ENCODE data around the gene BCAS3.

Gene BCAS3

GRCh38 chr17:61400066-61400716, 722.5 kb downstream of the BCAS3 start:
- Histone ChIP-seq H3K9ac (no peak overlapping the region), H3K27me3 (ENCODE audit: insufficient read depth, low read depth) (no peaks in the 10 kb centered on the region; the same call in 1 of the 2 replicates), H4K20me1 (ENCODE audit: insufficient read depth) (no peaks in the 10 kb centered on the region), H3K4me2 (no peak overlapping the region), H3K4me3 (IDR thresholded peaks at IDR 0.05; ENCODE audit: insufficient read depth, low read depth, low read length) (no peak overlapping the region), H3K27ac (no peak overlapping the region), H3K36me3 (ENCODE audit: insufficient read depth) (no peaks in the 10 kb centered on the region), H2AFZ (ENCODE audit: low read depth) (no peak overlapping the region), H3K4me1 (ENCODE audit: low read depth, poor library complexity, severe bottlenecking) (peaks cover 3% of the 10 kb centered on the region), H3K79me2 (ENCODE audit: insufficient read depth, low read depth) (no peaks in the 10 kb centered on the region)
- TF ChIP-seq CTCF (conservative IDR thresholded peaks at IDR 0.05; ENCODE audit: low read depth, low read length) = no peak

GRCh38 chr17:61400717-61401388, 723.2 kb downstream of the BCAS3 start:
- H3K4me1 ChIP-seq (ENCODE audit: low read depth, poor library complexity, severe bottlenecking) = no peaks in the 10 kb centered on the region
- H3K9ac ChIP-seq = no peak overlapping the region
- H3K27me3 ChIP-seq (ENCODE audit: insufficient read depth, low read depth) = no peaks in the 10 kb centered on the region; the same call in 1 of the 2 replicates
- no peaks in the 10 kb centered on the region for H3K36me3 ChIP-seq (ENCODE audit: insufficient read depth)
- no peak overlapping the region for H3K4me3 ChIP-seq (IDR thresholded peaks at IDR 0.05; ENCODE audit: insufficient read depth, low read depth, low read length)
- no peaks in the 10 kb centered on the region for H3K79me2 ChIP-seq (ENCODE audit: insufficient read depth, low read depth)
- peak overlapping the region; percentile 45; the same call in 1 of the 2 replicates for H3K4me2 ChIP-seq
- no peak overlapping the region for H3K27ac ChIP-seq
- no peak for TF ChIP-seq CTCF (conservative IDR thresholded peaks at IDR 0.05; ENCODE audit: low read depth, low read length)
- no peak overlapping the region for H2AFZ ChIP-seq (ENCODE audit: low read depth)
- no peaks in the 10 kb centered on the region for H4K20me1 ChIP-seq (ENCODE audit: insufficient read depth)

- H3K4me3 ChIP-seq (IDR thresholded peaks at IDR 0.05; ENCODE audit: insufficient read depth, low read depth, low read length) = no peak overlapping the region
- H3K4me2 ChIP-seq = peak overlapping the region; percentile 45; the same call in 1 of the 2 replicates
- no peak overlapping the region for H3K27ac ChIP-seq
- no peak for TF ChIP-seq CTCF (conservative IDR thresholded peaks at IDR 0.05; ENCODE audit: low read depth, low read length)
- H3K9ac ChIP-seq = no peak overlapping the region
- H3K36me3 ChIP-seq (ENCODE audit: insufficient read depth) = no peaks in the 10 kb centered on the region
- H3K79me2 ChIP-seq (ENCODE audit: insufficient read depth, low read depth) = no peaks in the 10 kb centered on the region
- H3K27me3 ChIP-seq (ENCODE audit: insufficient read depth, low read depth) = no peaks in the 10 kb centered on the region; the same call in 1 of the 2 replicates
- H2AFZ ChIP-seq (ENCODE audit: low read depth) = no peak overlapping the region
- H3K4me1 ChIP-seq (ENCODE audit: low read depth, poor library complexity, severe bottlenecking) = no peaks in the 10 kb centered on the region
- H4K20me1 ChIP-seq (ENCODE audit: insufficient read depth) = no peaks in the 10 kb centered on the region
Observed at GRCh38 chr17:61401389-61402072, 723.9 kb downstream of the BCAS3 start.

- no peak overlapping the region for H2AFZ ChIP-seq (ENCODE audit: low read depth)
- no peak overlapping the region for H3K4me3 ChIP-seq (IDR thresholded peaks at IDR 0.05; ENCODE audit: insufficient read depth, low read depth, low read length)
- no peaks in the 10 kb centered on the region for H3K4me1 ChIP-seq (ENCODE audit: low read depth, poor library complexity, severe bottlenecking)
- no peaks in the 10 kb centered on the region; the same call in 1 of the 2 replicates for H3K27me3 ChIP-seq (ENCODE audit: insufficient read depth, low read depth)
- no peak overlapping the region for H3K27ac ChIP-seq
- H3K36me3 ChIP-seq (ENCODE audit: insufficient read depth) = no peaks in the 10 kb centered on the region
- TF ChIP-seq CTCF (conservative IDR thresholded peaks at IDR 0.05; ENCODE audit: low read depth, low read length) = no peak
- no peak overlapping the region for H3K9ac ChIP-seq
- H3K4me2 ChIP-seq = no peak overlapping the region
- H3K79me2 ChIP-seq (ENCODE audit: insufficient read depth, low read depth) = no peaks in the 10 kb centered on the region
- H4K20me1 ChIP-seq (ENCODE audit: insufficient read depth) = no peaks in the 10 kb centered on the region
Observed at GRCh38 chr17:61402073-61402541, 724.5 kb downstream of the BCAS3 start.

All from KMS-11 (cell line).